ENCODE measurements around the gene SNTG2.

DNA sequence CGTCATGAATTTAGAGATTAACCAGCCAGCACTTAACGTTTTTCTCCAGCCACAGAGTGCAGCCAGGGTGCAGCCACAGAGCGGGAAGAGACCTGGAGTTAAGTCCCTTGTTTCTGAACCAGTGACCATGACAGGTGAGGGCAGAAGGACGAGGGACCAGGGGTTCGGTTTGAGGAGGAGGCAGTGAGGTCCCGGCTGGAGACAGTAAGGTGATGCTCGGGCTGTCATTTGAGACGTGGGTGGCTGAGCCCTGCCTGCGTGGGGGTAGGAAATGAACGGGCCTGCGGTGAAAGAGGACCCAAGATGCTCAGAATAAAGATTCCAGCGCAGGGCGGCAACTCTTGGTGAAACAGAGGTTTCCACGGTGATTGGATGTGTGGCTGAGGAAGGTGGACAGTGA lies 205.9 kb downstream of the SNTG2 start:
- TF ChIP-seq, protein P1, sequence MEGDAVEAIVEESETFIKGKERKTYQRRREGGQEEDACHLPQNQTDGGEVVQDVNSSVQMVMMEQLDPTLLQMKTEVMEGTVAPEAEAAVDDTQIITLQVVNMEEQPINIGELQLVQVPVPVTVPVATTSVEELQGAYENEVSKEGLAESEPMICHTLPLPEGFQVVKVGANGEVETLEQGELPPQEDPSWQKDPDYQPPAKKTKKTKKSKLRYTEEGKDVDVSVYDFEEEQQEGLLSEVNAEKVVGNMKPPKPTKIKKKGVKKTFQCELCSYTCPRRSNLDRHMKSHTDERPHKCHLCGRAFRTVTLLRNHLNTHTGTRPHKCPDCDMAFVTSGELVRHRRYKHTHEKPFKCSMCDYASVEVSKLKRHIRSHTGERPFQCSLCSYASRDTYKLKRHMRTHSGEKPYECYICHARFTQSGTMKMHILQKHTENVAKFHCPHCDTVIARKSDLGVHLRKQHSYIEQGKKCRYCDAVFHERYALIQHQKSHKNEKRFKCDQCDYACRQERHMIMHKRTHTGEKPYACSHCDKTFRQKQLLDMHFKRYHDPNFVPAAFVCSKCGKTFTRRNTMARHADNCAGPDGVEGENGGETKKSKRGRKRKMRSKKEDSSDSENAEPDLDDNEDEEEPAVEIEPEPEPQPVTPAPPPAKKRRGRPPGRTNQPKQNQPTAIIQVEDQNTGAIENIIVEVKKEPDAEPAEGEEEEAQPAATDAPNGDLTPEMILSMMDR (IDR thresholded peaks at IDR 0.05 in 2 of 3, conservative IDR thresholded peaks at IDR 0.05 in 1 of 3; ENCODE audit: control insufficient read depth in 2 of 3, extremely low read depth in 1 of 3, insufficient read depth in 1 of 3, low read depth in 3 of 3, low read length in 3 of 3) = no peak
- no peak for TF ChIP-seq REST (IDR thresholded peaks at IDR 0.05; ENCODE audit: low read depth, low read length)
- TF ChIP-seq FOXK2 (IDR thresholded peaks at IDR 0.05) = no peak
- TF ChIP-seq TAF1 (IDR thresholded peaks at IDR 0.05; ENCODE audit: borderline replicate concordance, low read depth, low read length) = no peak
- TF ChIP-seq ATF3 (IDR thresholded peaks at IDR 0.05; ENCODE audit: borderline replicate concordance, extremely low read depth, low read depth, low read length) = no peak
- TF ChIP-seq EZH2 (IDR thresholded peaks at IDR 0.05; ENCODE audit: borderline replicate concordance, control insufficient read depth, low read depth, low read length) = no peak
- TF ChIP-seq MYC (IDR thresholded peaks at IDR 0.05; ENCODE audit: insufficient read depth, insufficient read length, insufficient replicate concordance, low read length, severe bottlenecking) = no peak
- no peak for TF ChIP-seq GABPA (IDR thresholded peaks at IDR 0.05; ENCODE audit: low read depth)
- TF ChIP-seq, protein P2, sequence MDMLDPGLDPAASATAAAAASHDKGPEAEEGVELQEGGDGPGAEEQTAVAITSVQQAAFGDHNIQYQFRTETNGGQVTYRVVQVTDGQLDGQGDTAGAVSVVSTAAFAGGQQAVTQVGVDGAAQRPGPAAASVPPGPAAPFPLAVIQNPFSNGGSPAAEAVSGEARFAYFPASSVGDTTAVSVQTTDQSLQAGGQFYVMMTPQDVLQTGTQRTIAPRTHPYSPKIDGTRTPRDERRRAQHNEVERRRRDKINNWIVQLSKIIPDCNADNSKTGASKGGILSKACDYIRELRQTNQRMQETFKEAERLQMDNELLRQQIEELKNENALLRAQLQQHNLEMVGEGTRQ (IDR thresholded peaks at IDR 0.05; ENCODE audit: borderline replicate concordance, low read depth, low read length) = no peak
- TF ChIP-seq POLR2A (IDR thresholded peaks at IDR 0.05; ENCODE audit: low read depth, low read length) = no peak
